ENCODE measurements around the gene PIK3R1.

PIK3R1 gene

DNA sequence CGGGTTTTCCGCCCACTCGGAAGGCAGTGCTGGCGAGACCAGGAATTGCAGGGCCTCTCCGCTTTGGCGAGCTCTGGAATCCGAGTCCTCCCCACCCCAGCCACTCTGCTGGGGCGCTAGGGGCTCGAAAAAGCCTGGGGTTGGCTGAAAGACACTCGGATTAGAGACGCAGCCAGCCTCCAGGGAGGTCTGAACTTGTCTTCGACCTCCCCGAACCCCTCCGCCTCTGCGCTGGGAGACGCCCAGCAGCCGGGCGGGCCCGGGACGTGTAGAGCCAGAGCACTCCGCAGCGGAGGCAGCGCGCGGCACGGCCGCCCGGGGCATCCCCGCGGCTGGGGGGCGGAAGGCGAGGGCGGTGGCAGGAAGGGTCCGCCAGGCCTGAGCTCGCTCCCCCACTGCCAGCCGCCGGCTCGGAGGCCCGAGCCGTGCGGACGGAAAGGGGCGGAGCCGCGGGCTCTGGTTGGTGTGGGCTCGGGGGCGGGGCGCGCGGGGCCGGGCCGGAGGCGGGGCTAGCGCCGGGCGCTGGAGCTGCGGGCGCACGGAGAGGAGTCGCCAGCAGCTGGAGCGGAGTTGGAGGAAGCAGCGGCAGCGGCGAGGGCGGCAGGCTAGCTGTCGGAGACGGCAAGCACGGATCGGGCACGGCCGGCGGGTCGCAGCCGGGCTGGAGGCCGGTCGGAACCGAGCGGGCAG is at the start of gene PIK3R1:
Gene PIK3R1, plus strand, starts transcription at position 549 of the 690 bp plus-strand sequence. CDS start 10,920 bp downstream, outside the sequence.
- peak; percentile 74 for DNase-seq

DNA sequence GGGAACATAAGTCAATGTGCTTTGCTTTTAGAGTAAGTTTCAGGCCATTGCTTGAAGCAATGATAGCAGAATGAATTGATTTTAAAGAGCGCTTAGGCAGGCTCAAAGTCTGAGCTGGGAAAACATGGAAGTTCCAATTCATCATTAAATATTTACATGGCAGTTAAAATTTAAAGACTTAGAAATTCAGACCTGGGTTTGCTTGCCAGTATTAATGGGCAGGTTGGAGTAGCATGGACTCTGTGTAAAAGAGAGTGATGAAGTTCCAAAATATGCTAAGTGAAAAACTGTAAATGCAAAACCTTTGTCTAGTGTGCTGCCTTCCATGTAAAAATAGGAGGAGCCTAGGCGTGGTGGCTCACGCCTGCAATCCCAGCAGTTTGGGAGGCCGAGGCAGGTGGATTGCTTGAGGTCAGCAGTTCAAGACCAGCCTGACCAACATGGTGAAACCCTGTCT is 48.3 kb upstream of the PIK3R1 start:
- no peak for DNase-seq

DNA sequence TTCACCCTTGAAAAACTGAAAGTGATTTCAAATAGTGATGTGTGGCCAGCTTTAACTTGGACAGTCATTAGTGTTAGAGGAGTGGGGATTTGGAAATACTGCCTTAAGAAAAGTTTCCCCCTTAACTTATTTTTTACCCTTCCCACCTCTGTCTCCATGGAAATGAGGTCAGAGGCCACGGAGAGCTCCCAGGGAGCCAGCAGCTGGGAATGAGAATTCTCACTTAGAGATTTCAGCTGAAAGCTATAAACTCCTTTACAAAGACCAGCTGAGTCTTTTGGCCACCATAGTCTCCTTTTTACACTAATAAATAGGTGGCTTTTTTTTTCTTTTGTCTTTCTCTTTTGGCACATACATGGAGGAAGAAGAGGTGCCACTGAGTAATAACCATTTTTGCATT is 45.7 kb upstream of the PIK3R1 start:
- DNase-seq, result no peak

DNA sequence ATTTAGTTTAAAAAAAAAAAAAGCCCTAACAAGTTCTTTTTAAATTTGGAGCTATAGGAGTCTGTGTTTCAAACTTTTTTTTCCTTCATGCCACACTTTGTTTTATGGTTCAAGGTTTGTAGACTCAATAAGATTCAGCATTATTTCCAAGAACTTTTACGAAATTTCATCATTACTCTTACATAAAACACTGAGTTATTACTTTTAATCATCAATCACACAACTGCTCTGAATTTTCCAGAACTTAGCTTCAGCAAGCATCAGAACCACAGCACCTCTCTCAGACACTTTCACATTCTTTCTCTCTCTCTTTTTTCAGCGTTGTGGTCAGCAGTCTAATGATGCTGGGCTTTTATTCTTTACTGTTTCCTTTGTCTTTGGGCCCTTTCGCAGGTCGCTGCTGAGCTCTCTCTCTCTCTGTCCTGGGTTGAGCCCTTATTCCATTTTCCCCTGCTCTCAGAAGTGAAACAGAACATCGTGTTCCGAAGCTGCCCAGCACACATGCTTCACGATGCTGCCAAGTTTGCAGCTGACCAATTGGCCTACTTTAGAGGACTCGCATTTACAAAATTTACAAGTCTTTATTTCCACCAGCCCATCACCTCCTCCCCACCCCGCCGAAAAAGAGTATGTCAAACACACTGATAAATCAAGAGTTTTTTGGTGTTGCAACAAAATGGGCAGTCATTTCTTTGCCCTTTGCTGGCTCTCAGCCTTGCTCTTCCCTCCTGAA is 44.6 kb upstream of the PIK3R1 start:
- DNase-seq, result no peak

DNA sequence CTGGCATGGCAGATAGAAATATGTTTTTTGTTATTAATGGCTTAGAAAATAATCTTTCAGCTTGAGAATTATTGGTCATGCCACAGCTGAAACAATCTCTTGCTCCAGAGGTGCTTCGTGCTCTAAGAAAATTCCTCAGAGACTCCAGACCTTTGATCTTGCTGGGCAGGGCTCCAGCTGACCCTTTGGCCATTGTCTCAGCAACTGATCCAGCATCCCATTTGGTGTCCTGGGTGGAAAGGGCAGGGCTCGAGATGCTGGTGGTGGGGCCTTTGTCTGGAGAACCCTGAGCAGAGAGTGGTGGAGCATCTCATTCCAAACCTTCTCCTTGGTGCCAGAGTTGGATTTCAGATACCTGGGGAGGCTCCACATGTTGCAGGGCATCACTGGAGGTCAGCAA is 43.2 kb upstream of the PIK3R1 start:
- DNase-seq, result no peak

DNA sequence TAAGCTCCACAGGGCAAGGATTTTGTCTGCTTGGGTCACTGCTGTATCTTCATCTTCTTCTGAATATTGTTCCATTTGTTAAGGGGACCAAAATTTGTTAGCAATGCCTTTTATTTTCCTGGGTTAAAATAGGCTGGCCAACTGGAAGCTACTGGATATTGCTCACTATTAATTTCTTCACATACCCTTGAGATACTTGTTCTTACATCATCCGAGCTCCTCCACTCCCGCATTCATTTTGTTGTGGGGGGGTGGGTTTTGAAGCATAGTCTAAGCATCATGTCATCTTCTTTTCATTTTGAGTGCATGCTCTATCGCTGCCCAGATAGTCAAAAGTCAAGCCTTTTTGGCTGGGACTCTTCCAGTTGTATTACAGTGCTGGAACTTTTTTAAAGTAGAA is 42.5 kb upstream of the PIK3R1 start:
- no peak for DNase-seq

DNA sequence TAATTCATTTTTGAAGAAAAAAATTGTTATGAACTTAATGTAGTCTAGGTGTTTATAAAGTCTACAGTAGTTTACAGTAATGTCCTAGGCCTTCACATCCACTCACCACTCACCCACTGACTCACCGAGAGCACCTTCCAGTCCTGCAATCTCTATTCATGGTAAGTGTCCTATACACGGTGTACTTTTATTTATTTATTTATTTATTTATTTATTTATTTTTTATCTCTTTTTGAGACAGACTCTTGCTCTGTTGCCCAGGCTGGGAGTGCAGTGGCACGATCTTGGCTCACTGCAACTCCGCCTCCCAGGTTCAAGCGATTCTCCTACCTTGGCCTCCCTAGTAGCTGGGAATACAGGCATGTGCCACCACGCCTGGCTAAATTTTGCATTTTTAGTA is 39.3 kb upstream of the PIK3R1 start:
- DNase-seq, result no peak

DNA sequence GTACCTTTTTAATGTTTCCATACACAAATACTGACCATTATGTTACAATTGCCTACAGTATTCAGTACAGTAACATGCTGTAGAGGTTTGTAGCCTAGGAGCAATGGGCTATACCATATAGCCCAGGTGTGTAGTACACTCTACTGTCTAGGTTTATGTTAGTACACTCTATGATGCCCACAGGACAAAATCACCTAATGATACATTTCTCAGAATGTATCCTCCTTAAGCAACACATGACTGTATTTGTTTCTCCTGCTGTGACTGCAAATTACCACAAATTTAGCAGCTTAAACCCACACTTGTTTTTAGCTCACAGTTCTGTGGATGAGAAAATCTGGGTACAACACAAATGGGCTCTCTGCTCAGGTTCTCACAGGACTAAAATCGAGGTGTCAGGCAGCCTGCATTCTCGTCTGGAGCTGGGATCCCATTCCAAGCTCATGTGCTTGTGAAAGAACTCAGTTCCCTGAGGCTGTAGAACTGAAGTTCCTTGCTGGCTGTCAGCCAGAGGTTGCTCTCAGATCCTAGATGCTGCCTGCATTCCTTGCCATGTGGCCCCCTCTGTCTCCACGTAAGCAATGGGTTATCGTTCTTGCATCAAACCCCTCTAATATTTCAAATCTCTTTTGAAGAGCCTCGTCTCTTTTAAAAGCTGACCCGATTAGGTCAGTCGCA is 38.6 kb upstream of the PIK3R1 start:
- DNase-seq, result no peak

DNA sequence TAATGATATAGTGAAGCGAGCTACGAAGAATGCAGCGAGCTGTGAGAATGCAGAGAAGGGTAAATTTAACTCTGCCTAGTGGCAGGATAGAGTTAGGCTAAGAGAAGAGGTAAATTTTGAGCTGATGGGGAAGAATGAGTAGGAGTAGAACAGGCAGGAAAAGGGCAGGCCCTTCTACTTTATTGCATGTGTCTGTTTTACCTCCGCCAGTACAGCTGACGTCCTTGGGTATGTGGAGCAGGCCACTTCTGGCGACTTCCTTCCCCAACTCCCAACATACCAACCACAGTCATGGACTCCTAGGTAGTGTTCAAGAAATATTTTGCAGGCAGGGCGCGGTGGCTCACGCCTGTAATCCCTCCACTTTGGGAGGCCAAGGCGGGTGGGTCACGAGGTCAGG is 37.9 kb upstream of the PIK3R1 start:
- DNase-seq, result no peak

DNA sequence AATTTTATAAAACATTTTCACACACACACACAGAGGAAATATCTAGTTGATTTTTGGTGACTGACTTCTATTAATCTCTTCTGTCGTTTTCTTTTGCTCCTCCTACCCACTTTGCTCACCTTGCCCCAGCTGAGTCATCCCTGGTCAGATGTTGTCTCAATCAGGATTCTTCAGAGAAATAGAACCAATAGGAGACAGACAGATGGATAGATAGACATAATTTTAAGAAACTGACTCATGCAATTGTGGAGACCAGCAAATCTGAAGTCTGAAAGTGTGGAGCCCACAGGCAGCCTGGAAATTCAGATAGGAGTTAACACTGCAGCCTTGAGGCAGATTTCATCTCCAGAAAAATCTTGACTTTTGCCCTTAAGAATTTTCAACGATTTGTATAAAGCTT is 37.0 kb upstream of the PIK3R1 start:
- DNase-seq, result no peak

DNA sequence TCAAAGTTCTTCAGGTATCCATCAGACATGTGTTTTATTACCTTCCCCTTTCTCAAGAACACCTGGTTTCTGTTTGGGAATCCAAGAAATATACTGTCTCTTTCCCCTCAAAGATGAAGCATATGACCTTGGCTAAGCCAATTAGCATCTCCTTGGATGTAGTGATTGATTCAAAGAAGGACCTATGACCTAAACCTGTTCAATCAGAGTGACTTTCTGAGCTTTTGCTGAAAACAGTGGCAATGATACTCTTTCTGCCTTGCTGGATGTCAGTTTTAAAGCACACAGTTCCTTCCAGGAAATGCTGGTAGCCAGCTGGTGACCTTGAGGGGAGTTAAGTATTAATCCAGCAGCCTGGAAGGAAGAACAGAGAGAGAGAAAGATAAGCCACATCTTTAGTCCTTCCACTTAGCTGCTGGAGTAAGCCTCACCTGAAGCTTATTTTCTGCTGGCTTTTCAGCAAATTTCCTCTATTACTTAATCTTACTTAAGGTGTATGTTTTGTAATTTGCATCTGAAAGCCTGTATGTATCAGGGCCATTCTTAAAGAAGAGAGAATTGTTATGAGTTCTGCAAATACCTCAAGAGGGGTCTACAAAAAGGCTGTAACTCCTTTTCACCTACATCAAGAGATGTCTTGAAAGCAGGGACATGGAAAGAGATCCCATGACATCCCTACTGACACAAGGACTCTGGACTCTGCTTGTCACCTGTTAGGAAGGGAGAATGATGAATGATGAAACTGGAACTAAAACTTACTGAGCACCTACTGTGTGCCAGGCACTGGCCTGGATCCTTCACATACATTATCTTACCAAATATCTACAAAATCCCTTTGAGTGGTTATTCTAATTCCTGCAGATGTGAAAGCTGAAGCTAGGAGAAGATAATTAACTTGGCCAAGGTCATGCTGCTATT is 35.2 kb upstream of the PIK3R1 start:
- no peak for DNase-seq

DNA sequence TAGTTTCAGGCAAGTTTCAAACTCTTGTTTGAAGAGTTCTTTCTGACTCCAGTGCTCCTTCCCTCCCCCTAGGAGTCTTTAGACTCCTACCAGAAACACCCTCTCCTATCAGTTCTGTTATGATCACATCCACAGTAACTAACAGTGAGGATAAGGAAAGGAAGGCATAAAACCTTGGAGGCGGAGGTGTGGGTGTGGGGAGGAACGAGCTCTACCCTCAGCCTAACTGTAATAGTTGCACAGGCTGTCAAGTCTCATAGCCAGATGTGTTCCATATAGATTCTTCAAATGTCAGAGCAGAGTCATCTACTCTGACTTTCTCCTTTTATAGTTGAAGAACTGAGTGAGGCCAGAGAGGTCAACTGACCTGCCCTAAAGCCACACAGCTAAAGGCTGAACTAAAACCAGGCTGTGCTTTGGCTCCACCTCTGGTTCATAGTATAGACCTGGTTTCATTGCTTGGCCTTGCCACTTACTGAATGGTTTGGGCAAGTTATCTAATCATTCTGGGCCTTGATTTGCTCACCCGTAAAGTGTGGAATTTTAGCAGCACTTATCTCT is 34.4 kb upstream of the PIK3R1 start:
- no peak for DNase-seq

DNA sequence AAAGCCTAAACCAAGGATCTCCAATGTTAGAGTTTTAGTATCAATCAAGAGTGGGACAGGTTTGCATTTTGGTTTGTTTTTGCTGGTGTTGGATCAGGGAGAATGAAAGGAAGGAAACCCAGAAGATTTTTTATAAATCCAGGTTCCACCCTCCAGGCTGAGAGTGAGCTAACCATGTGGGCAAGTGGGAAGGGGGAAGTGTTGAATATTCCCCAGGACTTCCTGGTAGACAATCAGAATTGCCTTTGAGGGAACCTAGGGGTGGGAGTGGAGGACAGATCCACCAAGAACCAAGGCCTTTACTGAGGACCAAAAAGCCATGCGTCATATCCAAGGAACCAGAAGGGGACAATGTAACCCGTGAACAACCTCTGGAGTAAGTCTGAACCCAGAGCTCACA is 33.5 kb upstream of the PIK3R1 start:
- DNase-seq, result no peak

DNA sequence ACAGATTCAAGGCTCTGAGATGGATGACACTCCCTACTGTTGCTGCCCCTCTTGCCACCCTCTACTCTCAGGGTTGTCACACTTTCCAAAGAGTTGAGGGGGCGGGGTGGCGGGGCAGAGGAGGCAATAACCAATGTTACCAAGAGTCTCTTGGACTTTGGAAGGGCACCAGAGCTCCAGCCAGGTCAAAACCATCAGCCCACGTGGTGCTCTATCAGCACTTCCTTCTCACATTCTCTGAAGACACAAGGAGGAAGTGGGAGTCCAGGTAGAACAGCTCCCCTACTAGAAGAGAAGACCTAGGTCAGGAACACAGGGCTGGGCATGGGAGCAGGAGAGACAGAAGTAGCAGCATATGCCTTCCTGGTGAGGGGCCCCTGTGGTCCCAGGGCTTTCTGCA is 33.0 kb upstream of the PIK3R1 start:
- DNase-seq, result no peak

DNA sequence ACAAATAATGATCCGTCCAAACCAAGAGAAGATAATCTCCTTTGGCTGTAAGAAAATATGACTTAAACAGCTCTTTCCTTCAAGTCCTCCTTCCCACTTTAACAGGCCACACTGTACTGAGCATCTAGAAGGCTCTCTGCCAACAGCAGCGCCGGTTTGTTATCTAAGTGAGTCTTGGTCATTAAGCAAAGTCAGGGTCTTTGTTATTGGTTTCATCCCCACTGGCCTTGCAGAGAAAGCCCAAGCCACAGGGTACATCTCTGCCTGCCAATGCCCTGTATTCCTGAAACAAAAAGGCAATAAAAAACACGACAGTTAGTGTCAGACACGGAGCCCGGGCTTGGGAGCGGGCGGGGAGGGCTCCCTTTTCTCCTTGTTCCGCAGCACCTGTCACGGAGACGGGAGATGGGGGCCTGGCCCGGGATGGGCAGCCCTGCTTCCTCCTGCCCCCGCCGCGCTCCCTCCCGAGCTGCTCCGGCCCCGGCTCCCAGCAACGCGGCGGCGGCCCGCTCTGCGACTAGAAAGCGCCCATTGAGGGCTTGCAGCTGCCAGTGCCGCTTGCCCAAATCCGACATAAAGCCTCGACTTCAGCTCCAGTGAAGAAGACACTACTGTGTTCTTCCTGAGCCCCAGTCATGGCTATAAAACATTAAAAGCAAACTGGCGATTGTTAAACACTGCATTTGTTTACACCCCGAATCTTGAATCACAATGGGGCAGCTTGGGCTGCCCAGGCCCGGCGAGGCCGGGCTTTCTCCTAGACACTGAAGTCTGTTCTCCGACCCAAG is 28.1 kb upstream of the PIK3R1 start:
- no peak for DNase-seq

DNA sequence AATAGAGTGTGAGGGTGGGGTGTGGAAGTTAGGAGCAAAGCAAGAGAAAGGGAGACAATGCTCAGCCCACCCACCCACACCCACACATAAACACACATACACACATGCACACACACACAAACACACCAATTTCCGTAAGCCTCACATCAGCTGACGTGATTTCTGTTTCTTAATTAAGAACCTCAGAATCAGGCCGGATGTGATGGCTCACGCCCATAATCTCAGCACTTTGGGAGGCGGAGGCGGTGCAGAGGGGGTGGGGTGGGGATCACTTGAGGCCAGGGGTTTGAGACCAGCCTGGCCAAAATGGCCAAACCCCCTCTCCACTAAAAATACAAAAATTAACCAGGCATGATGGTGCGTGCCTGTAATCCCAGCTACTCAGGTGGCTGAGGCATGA is 26.4 kb upstream of the PIK3R1 start:
- DNase-seq, result no peak

DNA sequence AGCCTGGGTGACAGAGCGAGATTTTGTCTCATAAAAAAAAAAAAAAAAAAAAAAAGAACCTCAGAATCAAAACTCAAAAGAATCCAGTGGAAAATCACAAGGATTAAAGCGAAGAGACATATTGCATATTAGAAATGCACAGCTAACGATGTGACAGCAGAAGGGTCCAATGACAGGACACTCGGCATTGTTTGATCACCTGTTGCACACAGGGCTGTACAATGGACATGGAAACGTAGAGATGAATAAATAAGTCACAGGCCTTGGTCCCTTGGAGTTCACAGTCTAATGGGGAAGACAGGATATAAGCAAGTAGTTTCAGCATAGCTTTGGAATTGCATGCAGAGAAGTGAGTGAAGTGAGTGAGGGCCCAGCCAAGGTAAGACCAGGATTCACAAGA is 25.9 kb upstream of the PIK3R1 start:
- DNase-seq, result no peak

DNA sequence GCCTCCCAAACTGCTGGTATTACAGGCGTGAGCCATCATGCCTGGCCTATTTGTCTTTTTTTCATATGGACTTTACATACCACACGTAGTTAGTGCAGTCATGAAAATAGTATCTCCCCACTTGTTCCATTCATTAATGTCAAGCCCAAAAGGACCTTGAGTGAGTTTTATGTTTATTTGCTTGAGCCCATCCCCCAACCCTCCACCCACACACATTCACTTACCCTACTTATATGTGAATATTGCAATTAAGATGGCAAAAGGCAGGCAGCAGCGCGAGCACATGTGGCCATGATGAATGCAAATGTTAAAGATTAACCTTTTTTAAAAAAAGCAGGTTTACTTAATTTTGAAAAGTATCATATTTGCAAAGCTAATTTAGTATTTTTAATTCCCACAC is 24.9 kb upstream of the PIK3R1 start:
- DNase-seq, result no peak

DNA sequence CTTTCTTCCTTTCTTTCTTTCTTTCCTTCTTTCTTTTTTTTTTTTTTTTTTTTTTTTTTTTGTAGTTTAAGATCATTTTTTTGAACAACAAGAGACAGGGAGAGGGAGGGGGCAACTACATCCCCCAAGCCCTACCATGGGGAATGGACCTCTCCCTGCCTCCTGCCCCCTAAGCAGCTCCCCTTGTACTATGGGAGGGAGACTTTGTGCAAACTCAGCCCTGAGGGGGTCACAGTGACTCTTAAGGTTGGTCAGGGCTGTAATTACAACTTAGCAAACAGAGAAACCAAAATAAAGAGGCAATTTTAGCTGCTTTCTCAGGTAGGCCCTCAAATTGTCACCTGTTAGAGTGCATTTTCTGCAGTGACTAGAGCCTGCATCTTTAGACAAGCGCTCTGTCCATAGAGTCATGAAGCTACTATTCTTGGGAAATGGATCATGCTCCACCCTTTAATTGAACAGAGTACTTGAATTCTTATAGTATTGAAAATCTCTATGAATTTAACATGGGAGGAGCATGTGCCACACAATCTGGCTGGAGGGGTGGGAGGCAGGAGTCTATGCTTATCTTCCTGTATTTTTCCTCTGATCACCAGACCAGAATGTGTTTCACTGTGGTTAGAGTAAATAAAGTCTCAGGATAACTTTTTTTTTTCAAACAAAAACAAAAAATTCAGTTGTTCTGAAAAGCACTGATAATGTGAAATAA is 24.3 kb upstream of the PIK3R1 start:
- no peak for DNase-seq

DNA sequence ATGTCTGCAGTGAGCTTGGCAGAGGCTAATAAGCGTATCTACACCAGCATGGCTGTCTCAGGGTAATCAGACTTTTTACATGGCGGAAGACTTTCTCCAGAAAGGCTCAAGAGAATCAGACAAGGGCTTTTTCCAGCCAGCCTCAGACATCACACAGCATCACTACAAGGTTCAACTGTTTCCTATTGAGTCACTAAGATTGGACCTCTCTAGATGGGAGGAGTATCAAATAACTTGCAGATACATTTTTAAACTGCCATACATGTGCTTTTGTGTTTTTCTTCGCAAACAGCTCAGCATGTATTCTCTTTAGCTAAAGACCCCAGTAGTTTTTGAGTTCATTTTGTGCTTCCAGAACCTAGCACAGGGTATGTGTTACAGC is 22.9 kb upstream of the PIK3R1 start:
- DNase-seq, result no peak

DNA sequence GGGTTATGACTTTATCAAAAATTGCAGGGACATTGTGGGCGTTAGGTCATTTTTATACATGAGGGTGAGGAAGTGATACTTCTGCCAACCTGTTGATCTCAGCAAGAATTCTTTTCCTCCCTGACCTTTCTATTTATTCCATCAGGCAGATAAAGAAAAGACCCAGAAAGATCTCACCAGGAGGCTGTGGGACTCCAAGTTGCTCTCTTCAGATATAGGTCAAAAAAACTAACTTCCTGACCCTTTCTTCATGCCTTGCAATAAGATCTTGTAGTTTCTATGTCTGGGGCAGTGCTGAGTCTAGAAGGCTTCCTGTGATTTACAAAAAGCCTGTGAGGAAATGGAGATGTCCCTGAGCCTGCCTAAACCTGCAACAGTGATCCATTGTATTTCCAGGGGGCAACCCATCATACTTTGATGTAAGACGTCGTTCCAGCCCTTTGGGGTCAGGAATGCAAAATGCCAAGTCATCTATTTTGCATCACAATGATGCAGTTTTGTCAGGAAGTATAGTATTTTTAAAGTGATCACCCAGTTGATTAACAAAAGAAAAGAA is 22.0 kb upstream of the PIK3R1 start:
- DNase-seq, result no peak
